ENCODE data around the gene ACR. TPM values are rescaled to one million over a fixed set of nuclear protein-coding genes. Genes with fewer than 3 reads are reported as not detected.

Gene ACR
- total and polyA plus RNA-seq, 10 of the 15 experiments (the other 5 are each of a cell fraction or from before 2014, with no cell fraction given), result not detected

DNA sequence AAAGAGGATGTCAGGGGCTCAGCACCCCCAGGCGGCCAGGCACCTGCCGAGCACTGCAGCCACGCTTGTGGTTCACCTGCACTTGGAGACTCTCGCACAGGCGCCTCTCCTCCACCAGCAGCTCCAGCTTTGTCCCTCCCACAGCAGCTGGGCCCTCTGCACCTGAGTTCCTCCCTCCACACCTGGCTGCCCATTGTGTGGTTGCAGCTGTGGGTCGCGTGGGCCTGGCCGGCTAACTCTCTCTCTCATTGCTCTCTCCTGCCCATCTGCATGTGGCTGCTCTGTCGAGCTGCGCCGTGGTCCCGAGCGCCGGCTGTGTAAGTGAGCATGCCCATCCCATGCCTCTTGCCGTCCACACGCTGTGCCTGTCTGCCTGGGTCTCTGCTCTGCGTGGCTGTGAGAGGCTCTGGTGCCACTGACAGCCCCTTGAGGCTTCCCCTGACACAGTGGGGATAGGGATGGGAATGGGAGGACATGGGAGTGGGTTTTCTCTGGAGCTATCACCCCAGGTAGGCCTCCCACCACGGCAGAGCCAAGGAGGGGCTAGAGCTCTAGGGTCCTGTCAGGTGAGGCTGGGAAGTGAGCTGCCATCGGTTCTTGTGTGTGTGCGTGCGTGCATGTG lies 8.5 kb upstream of the ACR start:
- RAD21 ChIA-PET (ENCODE audit: unreplicated experiment), result no interaction called here
- no peak for TF ChIP-seq SRF (IDR thresholded peaks at IDR 0.05; ENCODE audit: low read depth in 2 of 2, low read length in 2 of 2)
- 0 out of 2 replicates have a peak, but pooled peaks have one; percentile 34 for TF ChIP-seq TCF3 (IDR thresholded peaks at IDR 0.05; ENCODE audit: borderline replicate concordance, insufficient read depth, low read depth, low read length)
- peak; percentile 68; the same call in 1 of the 2 replicates for TF ChIP-seq TCF12 (IDR thresholded peaks at IDR 0.05; ENCODE audit: low read depth, low read length)
- in situ Hi-C loops (cut with MboI) (no loop called here), intact Hi-C loops (cut with micrococcal nuclease; ENCODE audit: unreplicated experiment) (no loop called here)
- Histone ChIP-seq H3K4me3 (no peak overlapping the region), H3K4me1 (ENCODE audit: control insufficient read depth, insufficient read depth, low read length) (no peaks in the 10 kb centered on the region), H3K9ac (ENCODE audit: control insufficient read depth, insufficient read depth, low read length) (no peak overlapping the region), H3K36me3 (ENCODE audit: control insufficient read depth in 2 of 2, insufficient read depth in 2 of 2, low read length in 1 of 2) (no peaks in the 10 kb centered on the region), H2AFZ (ENCODE audit: control insufficient read depth, low read depth, low read length) (no peak overlapping the region), H3K27ac (ENCODE audit: control insufficient read depth, insufficient read depth) (no peak overlapping the region), H3K79me2 (ENCODE audit: control insufficient read depth, insufficient read depth, low read length) (no peaks in the 10 kb centered on the region), H3K27me3 (replicated peaks in 1 of 2; ENCODE audit: control insufficient read depth in 2 of 2, insufficient read depth in 2 of 2, low read length in 1 of 2) (no peaks in the 10 kb centered on the region; a peak in 1 of 4 replicates), H3K4me2 (ENCODE audit: control insufficient read depth, insufficient read depth) (no peak overlapping the region), H4K20me1 (ENCODE audit: control insufficient read depth, insufficient read depth) (no peaks in the 10 kb centered on the region; the same call in 1 of the 2 replicates), H3K9me3 (replicated peaks; ENCODE audit: control insufficient read depth, insufficient read depth, low read length) (no peaks in the 10 kb centered on the region)
- no peak for DNase-seq (ENCODE audit: low read depth, low spot score)
- no TSS peak for BruUV-seq (replicated peaks)
- POLR2A ChIA-PET, result no interaction called here
- CTCF ChIA-PET, result no interaction called here
- 25% methylated on average over 20 of the region's 21 CpGs for WGBS (ENCODE audit: insufficient coverage, insufficient replicate concordance, low lambda C conversion rate, missing lambda C conversion rate)
- SMC1A ChIA-PET (ENCODE audit: uncharacterized antibody, unreplicated experiment), result no interaction called here
- no peak for FAIRE-seq
- no peak for ATAC-seq

- ChIA-PET RAD21 (ENCODE audit: unreplicated experiment) (no interaction called here), SMC1A (ENCODE audit: uncharacterized antibody, unreplicated experiment) (no interaction called here), POLR2A (no interaction called here), CTCF (no interaction called here)
- H3K4me2 ChIP-seq (ENCODE audit: control insufficient read depth, insufficient read depth), result no peak overlapping the region
- DNase-seq (ENCODE audit: low read depth, low spot score) (no peak), ATAC-seq (no peak), FAIRE-seq (no peak)
- no peaks in the 10 kb centered on the region for H3K36me3 ChIP-seq (ENCODE audit: control insufficient read depth in 2 of 2, insufficient read depth in 2 of 2, low read length in 1 of 2)
- H3K4me3 ChIP-seq, result no peak overlapping the region
- no peaks in the 10 kb centered on the region for H3K79me2 ChIP-seq (ENCODE audit: control insufficient read depth, insufficient read depth, low read length)
- no peaks in the 10 kb centered on the region; the same call in 1 of the 2 replicates for H4K20me1 ChIP-seq (ENCODE audit: control insufficient read depth, insufficient read depth)
- BruUV-seq (replicated peaks), result no TSS peak
- no peak overlapping the region for H3K27ac ChIP-seq (ENCODE audit: control insufficient read depth, insufficient read depth)
- no peaks in the 10 kb centered on the region for H3K4me1 ChIP-seq (ENCODE audit: control insufficient read depth, insufficient read depth, low read length)
- no peaks in the 10 kb centered on the region for H3K9me3 ChIP-seq (replicated peaks; ENCODE audit: control insufficient read depth, insufficient read depth, low read length)
- intact Hi-C loops (cut with micrococcal nuclease; ENCODE audit: unreplicated experiment), result no loop called here
- no peak overlapping the region for H2AFZ ChIP-seq (ENCODE audit: control insufficient read depth, low read depth, low read length)
- in situ Hi-C loops (cut with MboI), result no loop called here
- 72% methylated on average over 34 of the region's 54 CpGs for WGBS (ENCODE audit: insufficient coverage, insufficient replicate concordance, low lambda C conversion rate, missing lambda C conversion rate)
- no peaks in the 10 kb centered on the region; a peak in 1 of 4 replicates for H3K27me3 ChIP-seq (replicated peaks in 1 of 2; ENCODE audit: control insufficient read depth in 2 of 2, insufficient read depth in 2 of 2, low read length in 1 of 2)
- no peak overlapping the region for H3K9ac ChIP-seq (ENCODE audit: control insufficient read depth, insufficient read depth, low read length)
- TF ChIP-seq CREM (IDR thresholded peaks at IDR 0.05; ENCODE audit: low read depth), result no peak
- TF ChIP-seq BHLHE40 (IDR thresholded peaks at IDR 0.05; ENCODE audit: borderline replicate concordance in 1 of 2, low read depth in 2 of 2, low read length in 1 of 2), result no peak
- TF ChIP-seq TARDBP (IDR thresholded peaks at IDR 0.05; ENCODE audit: borderline replicate concordance), result no peak
- TF ChIP-seq ETV6 (conservative IDR thresholded peaks at IDR 0.05 in 1 of 2, IDR thresholded peaks at IDR 0.05 in 1 of 2; ENCODE audit: borderline replicate concordance in 1 of 2, low read depth in 1 of 2), result no peak
- no peak for TF ChIP-seq CTCF (IDR thresholded peaks at IDR 0.05 in 2 of 3, conservative IDR thresholded peaks at IDR 0.05 in 1 of 3; ENCODE audit: control insufficient read depth in 2 of 3, extremely low read depth in 1 of 3, insufficient read depth in 1 of 3, low read depth in 3 of 3, low read length in 3 of 3)
- TF ChIP-seq EGR1 (IDR thresholded peaks at IDR 0.05; ENCODE audit: borderline replicate concordance in 1 of 2, low read depth in 2 of 2, low read length in 2 of 2), result no peak
- TF ChIP-seq SREBF1 (IDR thresholded peaks at IDR 0.05; ENCODE audit: low read length), result no peak
- TF ChIP-seq HDAC6 (IDR thresholded peaks at IDR 0.05; ENCODE audit: unreplicated experiment), result no peak
- no peak for TF ChIP-seq NRF1 (conservative IDR thresholded peaks at IDR 0.05; ENCODE audit: low read depth, low read length)
- TF ChIP-seq MEF2B (IDR thresholded peaks at IDR 0.05; ENCODE audit: partially characterized antibody, poor library complexity, severe bottlenecking), result no peak
These were observed 7.8 kb upstream of the ACR start for GRCh38 chr22:50730013-50730891.
